HG03103 (cell line): ENCODE data around the gene WNT1.

Experiments used
- ATAC-seq: cut with Tn5 transposase; IDR thresholded peaks from one replicate; pipeline ENCODE4 v1.9.1; 2021; ENCODE audit warnings: low read depth; ENCODE audit not compliant: unreplicated experiment

WNT1 gene

GRCh38 chr12:49026101-49026500 lies 48.0 kb downstream of the WNT1 start:
- no peak for ATAC-seq

- no peak for ATAC-seq
Observed at GRCh38 chr12:49026678-49027480, 48.8 kb downstream of the WNT1 start.

GRCh38 chr12:49027846-49028555 lies 49.9 kb downstream of the WNT1 start:
- no peak for ATAC-seq

- no peak for ATAC-seq
Observed at GRCh38 chr12:49028666-49029275, 50.6 kb downstream of the WNT1 start.

GRCh38 chr12:49030119-49030518 lies 52.0 kb downstream of the WNT1 start:
- ATAC-seq: no peak

GRCh38 chr12:49030714-49031572 lies 52.8 kb downstream of the WNT1 start:
- ATAC-seq: no peak

- ATAC-seq: no peak
Observed at GRCh38 chr12:49031573-49032161, 53.5 kb downstream of the WNT1 start.
